Measurements from ENCODE around the gene RANBP10.

GRCh38 chr16:67806428-67807147 lies at the start of gene RANBP10, which contains the start of gene TSNAXIP1:
- TF ChIP-seq CTCF (IDR thresholded peaks at IDR 0.05) (no peak), POLR2A (IDR thresholded peaks at IDR 0.05) (peak in 3 of 4 donors; percentile 58 to 80 (median 73))

All from esophagus squamous epithelium (tissue), 4 donors.